Brain microvascular endothelial cell (primary cell): ENCODE measurements around the gene NODAL.

ENCODE experiments used
- DNase-seq: peaks from one replicate; pipeline ENCODE4 v3.0.0-alpha.2; 2020
- H3K27ac ChIP-seq: fragments of 250-450 bp; sonication (Bioruptor Pico); 2 replicates; pipeline ENCODE4 v1.5.1; 2020; ENCODE audit warnings: mild to moderate bottlenecking, moderate library complexity
- H3K27me3 ChIP-seq: fragments of 250-450 bp; sonication (Bioruptor Pico); replicated peaks from 2 replicates; pipeline ENCODE4 v1.5.1; 2020; ENCODE audit warnings: mild to moderate bottlenecking
- H3K36me3 ChIP-seq: fragments of 250-450 bp; sonication (Bioruptor Pico); replicated peaks from 2 replicates; pipeline ENCODE4 v1.5.1; 2020; ENCODE audit warnings: mild to moderate bottlenecking
- H3K4me3 ChIP-seq: 2 replicates; pipeline ENCODE4 v1.5.1; 2011; ENCODE audit warnings: low read depth, mild to moderate bottlenecking, control low read depth, low read length, moderate library complexity
- CTCF ChIP-seq: IDR thresholded peaks from 2 replicates; pipeline ENCODE4 v1.5.1; 2011; ENCODE audit warnings: low read depth, mild to moderate bottlenecking, moderate library complexity, low read length, control low read depth, inconsistent platforms; ENCODE audit errors: missing control alignments
- in situ Hi-C: cut with HindIII; loops from 2 replicates; pipeline ENCODE4 v1.10.0; 2017; ENCODE audit warnings: low sequenced_read_pairs, low pct_ligation_motif_present

The NODAL gene

GRCh38 chr10:70432561-70433263 is 8.8 kb downstream of the NODAL start:
- Histone ChIP-seq H3K4me3 (no peak overlapping the region), H3K27ac (no peak overlapping the region)
- in situ Hi-C loops = no loop called here

GRCh38 chr10:70432101-70432500 is 9.4 kb downstream of the NODAL start:
- in situ Hi-C loops = no loop called here
- Histone ChIP-seq H3K36me3 (peaks cover 23% of the 10 kb centered on the region), H3K4me3 (no peak overlapping the region), H3K27me3 (no peaks in the 10 kb centered on the region), H3K27ac (no peak overlapping the region)
- no peak for TF ChIP-seq CTCF
- no peak for DNase-seq

More at GRCh38 chr10:70432561-70433263, 8.8 kb downstream of the NODAL start:
- Histone ChIP-seq H3K36me3 (peaks cover 20% of the 10 kb centered on the region), H3K27me3 (no peaks in the 10 kb centered on the region)
- TF ChIP-seq CTCF = no peak
- no peak for DNase-seq

- Histone ChIP-seq H3K4me3 (no peak overlapping the region), H3K27me3 (no peaks in the 10 kb centered on the region), H3K36me3 (peaks cover 33% of the 10 kb centered on the region), H3K27ac (no peak overlapping the region)
- TF ChIP-seq CTCF = no peak
- in situ Hi-C loops = no loop called here
- peak; percentile 65 for DNase-seq
Measured at GRCh38 chr10:70430493-70431445, 10.7 kb downstream of the NODAL start.

GRCh38 chr10:70426823-70427222 is 14.7 kb downstream of the NODAL start:
- TF ChIP-seq CTCF = no peak
- no peak for DNase-seq
- in situ Hi-C loops = no loop called here
- H3K27ac ChIP-seq = no peak overlapping the region
- no peaks in the 10 kb centered on the region for H3K27me3 ChIP-seq
- H3K36me3 ChIP-seq = peaks cover 65% of the 10 kb centered on the region
- H3K4me3 ChIP-seq = no peak overlapping the region

GRCh38 chr10:70425096-70425495 is 16.4 kb downstream of the NODAL start:
- no peak for TF ChIP-seq CTCF
- no peak for DNase-seq
- peaks cover 78% of the 10 kb centered on the region for H3K36me3 ChIP-seq
- in situ Hi-C loops = no loop called here
- H3K4me3 ChIP-seq = no peak overlapping the region
- H3K27me3 ChIP-seq = no peaks in the 10 kb centered on the region
- no peak overlapping the region for H3K27ac ChIP-seq
